ENCODE data around the gene ADAMTS19. TPM values are rescaled to one million over a fixed set of nuclear protein-coding genes. Genes with fewer than 3 reads are reported as not detected.

Gene ADAMTS19
- total RNA-seq, 1 experiment from 2014 or later, result 20.3 TPM

DNA sequence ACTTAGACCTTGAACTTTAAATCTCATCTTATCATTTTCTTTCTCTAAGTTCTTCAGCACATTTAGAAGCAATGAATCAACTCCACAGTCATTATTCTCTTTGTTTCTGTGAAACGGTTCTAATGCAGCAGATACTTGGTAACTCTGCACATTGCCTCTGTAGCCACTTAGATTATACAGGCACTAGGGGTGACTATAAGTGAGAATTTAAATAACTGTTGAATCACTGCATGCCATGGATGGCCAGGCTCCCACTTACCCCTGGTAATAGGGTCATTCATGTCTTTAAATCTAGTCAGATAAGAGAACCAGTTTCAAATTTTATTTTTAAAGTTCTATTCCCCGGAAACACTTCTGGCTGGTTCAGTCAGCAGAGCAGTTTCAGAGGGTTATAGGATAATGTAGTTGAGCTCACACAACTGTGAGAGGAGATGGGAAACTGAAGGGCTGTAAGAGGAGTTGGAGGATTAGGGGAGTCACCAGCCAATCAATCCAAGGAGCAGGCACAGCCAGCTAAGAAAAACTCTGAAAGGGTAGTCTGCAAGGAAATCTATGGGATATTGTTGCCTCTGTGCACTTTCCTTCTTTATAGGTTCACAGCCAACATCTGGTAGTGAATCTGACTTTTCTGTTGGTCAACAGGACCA lies 283.6 kb downstream of the ADAMTS19 start:
- no peaks in the 10 kb centered on the region for H3K23me2 ChIP-seq (ENCODE audit: insufficient read length, low read depth, low read length, poor library complexity, severe bottlenecking)
- no peak overlapping the region for H3K23ac ChIP-seq (ENCODE audit: insufficient read length, low read depth, low read length)
- no peak overlapping the region for H3K18ac ChIP-seq (ENCODE audit: insufficient read length, low read depth, low read length)
- no peaks in the 10 kb centered on the region for H3K79me1 ChIP-seq (ENCODE audit: insufficient read depth, low read depth, low read length, poor library complexity, severe bottlenecking)
- no peak overlapping the region for H4K8ac ChIP-seq (replicated peaks; ENCODE audit: insufficient read length, low read depth, low read length)
- no CpG with 5 or more reads among the region's 2 CpGs for WGBS (ENCODE audit: extremely low coverage, insufficient read length, low lambda C conversion rate)
- no peak for DNase-seq
- 0 out of 2 replicates have a peak, but pooled peaks cover 2% of the 10 kb centered on the region for H3K79me2 ChIP-seq (ENCODE audit: insufficient read depth, low read length)
- no peak overlapping the region for H2BK120ac ChIP-seq (ENCODE audit: low read depth, low read length, poor library complexity, severe bottlenecking)
- Mint-ChIP-seq H3K9me3 (no peaks in the 10 kb centered on the region), H3K27me3 (ENCODE audit: low read depth) (no peaks in the 10 kb centered on the region), H3K4me1 (peaks cover 21 to 22% of the 10 kb centered on the region in 2 experiments), H3K4me3 (no peak overlapping the region), H3K27ac (peak overlapping the region in 2 of 3 experiments; percentile 63 to 69; a peak in 2 of 7 replicates), H3K36me3 (ENCODE audit: insufficient read depth in 1 of 3, low read depth in 3 of 3) (peaks cover 0 to 2% (median 0%) of the 10 kb centered on the region in 3 experiments; a peak in 1 of 7 replicates)
- H2BK5ac ChIP-seq (ENCODE audit: insufficient read length, low read length), result no peak overlapping the region
- H2AK5ac ChIP-seq (ENCODE audit: insufficient read length, low read length), result no peak overlapping the region
- no peak overlapping the region for H3T11ph ChIP-seq (ENCODE audit: low read length)
- H4K5ac ChIP-seq (ENCODE audit: insufficient read length, low read depth, low read length), result no peak overlapping the region
- no peak overlapping the region for H3K56ac ChIP-seq (ENCODE audit: insufficient read length, low read depth, low read length)
- H2BK20ac ChIP-seq (ENCODE audit: low read depth, low read length, poor library complexity, severe bottlenecking), result no peak overlapping the region
- H3K4ac ChIP-seq (ENCODE audit: low read depth, low read length), result no peak overlapping the region
- H2BK12ac ChIP-seq (ENCODE audit: insufficient read length, low read depth, low read length), result no peak overlapping the region
- peaks cover 6% of the 10 kb centered on the region for H3K4me1 ChIP-seq (ENCODE audit: insufficient read depth, low read length)
- no peak overlapping the region for H3K4me2 ChIP-seq (ENCODE audit: insufficient read depth, insufficient read length, low read length)
- H4K91ac ChIP-seq (ENCODE audit: insufficient read length, low read depth, low read length), result no peak overlapping the region
- no peaks in the 10 kb centered on the region for H3K27me3 ChIP-seq (ENCODE audit: insufficient read depth, low read length)
- H3K27ac ChIP-seq (ENCODE audit: insufficient read length, low read depth, low read length), result no peak overlapping the region
- no peaks in the 10 kb centered on the region for H4K20me1 ChIP-seq (ENCODE audit: control insufficient read depth, insufficient read depth, insufficient read length)
- no peaks in the 10 kb centered on the region for H3K9me3 ChIP-seq (ENCODE audit: control insufficient read depth, low read depth, low read length)
- H3K9ac ChIP-seq (ENCODE audit: extremely low read depth, insufficient read length, low read length), result no peak overlapping the region
- no peak overlapping the region for H2AFZ ChIP-seq (ENCODE audit: low read length)
- H3K14ac ChIP-seq (ENCODE audit: insufficient read depth, low read length), result no peak overlapping the region
- H2BK15ac ChIP-seq (ENCODE audit: low read depth, low read length), result no peak overlapping the region
- TF ChIP-seq, protein P1, sequence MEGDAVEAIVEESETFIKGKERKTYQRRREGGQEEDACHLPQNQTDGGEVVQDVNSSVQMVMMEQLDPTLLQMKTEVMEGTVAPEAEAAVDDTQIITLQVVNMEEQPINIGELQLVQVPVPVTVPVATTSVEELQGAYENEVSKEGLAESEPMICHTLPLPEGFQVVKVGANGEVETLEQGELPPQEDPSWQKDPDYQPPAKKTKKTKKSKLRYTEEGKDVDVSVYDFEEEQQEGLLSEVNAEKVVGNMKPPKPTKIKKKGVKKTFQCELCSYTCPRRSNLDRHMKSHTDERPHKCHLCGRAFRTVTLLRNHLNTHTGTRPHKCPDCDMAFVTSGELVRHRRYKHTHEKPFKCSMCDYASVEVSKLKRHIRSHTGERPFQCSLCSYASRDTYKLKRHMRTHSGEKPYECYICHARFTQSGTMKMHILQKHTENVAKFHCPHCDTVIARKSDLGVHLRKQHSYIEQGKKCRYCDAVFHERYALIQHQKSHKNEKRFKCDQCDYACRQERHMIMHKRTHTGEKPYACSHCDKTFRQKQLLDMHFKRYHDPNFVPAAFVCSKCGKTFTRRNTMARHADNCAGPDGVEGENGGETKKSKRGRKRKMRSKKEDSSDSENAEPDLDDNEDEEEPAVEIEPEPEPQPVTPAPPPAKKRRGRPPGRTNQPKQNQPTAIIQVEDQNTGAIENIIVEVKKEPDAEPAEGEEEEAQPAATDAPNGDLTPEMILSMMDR (conservative IDR thresholded peaks at IDR 0.05), result no peak
